ENCODE results near the gene XBP1. TPM values are rescaled to one million over a fixed set of nuclear protein-coding genes. Genes with fewer than 3 reads are reported as not detected.

Gene XBP1
- total and polyA plus RNA-seq, 2 of the 13 experiments (the other 11 are each of a cell fraction or from before 2014, with no cell fraction given): 416 to 427 TPM

DNA sequence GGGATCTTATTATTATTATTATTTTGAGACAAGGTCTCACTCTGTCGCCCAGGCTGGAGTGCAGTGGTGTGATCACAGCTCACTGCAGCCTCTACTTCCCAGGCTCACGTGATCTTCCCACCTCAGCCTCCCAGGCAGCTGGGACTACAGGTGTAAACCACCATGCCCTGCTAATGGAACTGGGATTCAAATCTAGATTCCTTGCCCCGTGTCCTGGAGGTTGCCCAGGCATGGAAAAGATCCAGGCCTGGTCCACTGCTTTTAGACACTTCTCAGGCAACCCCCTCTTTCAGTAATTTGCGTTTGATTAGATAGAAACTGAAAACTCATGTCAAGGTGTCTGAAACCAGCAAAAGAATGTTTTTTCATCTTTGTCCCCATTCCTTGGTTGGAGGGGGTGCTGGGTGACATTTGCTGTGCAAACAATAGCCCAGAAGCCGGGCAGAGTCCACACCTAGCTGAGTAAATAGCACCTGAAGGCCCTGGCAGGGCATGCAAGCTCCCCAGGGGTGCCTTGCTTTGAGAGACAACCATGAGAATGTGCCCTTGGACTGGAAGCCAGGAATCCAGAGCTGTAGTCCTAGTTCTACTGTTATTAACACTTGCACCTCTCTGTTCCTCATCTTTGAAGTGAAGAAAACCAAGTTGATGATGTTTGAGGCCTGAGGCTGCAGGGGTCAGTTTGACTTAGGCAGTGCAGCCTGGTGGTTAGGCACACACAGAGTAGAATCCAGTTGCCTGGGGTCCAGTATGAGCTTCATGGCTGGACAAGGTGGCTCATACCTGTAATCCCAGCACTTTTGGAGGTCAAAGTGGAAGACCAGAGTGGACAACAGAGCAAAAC lies 19.1 kb upstream of the XBP1 start (continued):
- peak; percentile 86 for TF ChIP-seq SOX5 (CRISPR knock-in tag; IDR thresholded peaks at IDR 0.05; ENCODE audit: borderline replicate concordance)
- 0 out of 2 replicates have a peak, but pooled peaks have one; percentile 45 for TF ChIP-seq NCOA1 (CRISPR knock-in tag; IDR thresholded peaks at IDR 0.05)
- TF ChIP-seq, protein P1, sequence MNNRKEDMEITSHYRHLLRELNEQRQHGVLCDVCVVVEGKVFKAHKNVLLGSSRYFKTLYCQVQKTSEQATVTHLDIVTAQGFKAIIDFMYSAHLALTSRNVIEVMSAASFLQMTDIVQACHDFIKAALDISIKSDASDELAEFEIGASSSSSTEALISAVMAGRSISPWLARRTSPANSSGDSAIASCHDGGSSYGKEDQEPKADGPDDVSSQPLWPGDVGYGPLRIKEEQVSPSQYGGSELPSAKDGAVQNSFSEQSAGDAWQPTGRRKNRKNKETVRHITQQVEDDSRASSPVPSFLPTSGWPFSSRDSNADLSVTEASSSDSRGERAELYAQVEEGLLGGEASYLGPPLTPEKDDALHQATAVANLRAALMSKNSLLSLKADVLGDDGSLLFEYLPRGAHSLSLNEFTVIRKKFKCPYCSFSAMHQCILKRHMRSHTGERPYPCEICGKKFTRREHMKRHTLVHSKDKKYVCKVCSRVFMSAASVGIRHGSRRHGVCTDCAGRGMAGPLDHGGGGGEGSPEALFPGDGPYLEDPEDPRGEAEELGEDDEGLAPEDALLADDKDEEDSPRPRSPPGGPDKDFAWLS (CRISPR knock-in tag; IDR thresholded peaks at IDR 0.05; ENCODE audit: borderline replicate concordance): no peak
- no peak for TF ChIP-seq SNAI1 (CRISPR knock-in tag; IDR thresholded peaks at IDR 0.05; ENCODE audit: borderline replicate concordance)
- no peak for TF ChIP-seq TBL1XR1 (IDR thresholded peaks at IDR 0.05; ENCODE audit: borderline replicate concordance, low read length, partially characterized antibody)
- TF ChIP-seq MED8 (CRISPR knock-in tag; IDR thresholded peaks at IDR 0.05; ENCODE audit: insufficient replicate concordance): peak; percentile 48
- peak; percentile 64 for TF ChIP-seq IRF2 (CRISPR knock-in tag; IDR thresholded peaks at IDR 0.05)
- TF ChIP-seq THAP11 (CRISPR knock-in tag; IDR thresholded peaks at IDR 0.05): peak; percentile 59; the same call in 1 of the 2 replicates
- TF ChIP-seq HIVEP1 (CRISPR knock-in tag; IDR thresholded peaks at IDR 0.05): no peak
- no peak for TF ChIP-seq AKAP8 (CRISPR knock-in tag; IDR thresholded peaks at IDR 0.05)
- TF ChIP-seq, protein P2, sequence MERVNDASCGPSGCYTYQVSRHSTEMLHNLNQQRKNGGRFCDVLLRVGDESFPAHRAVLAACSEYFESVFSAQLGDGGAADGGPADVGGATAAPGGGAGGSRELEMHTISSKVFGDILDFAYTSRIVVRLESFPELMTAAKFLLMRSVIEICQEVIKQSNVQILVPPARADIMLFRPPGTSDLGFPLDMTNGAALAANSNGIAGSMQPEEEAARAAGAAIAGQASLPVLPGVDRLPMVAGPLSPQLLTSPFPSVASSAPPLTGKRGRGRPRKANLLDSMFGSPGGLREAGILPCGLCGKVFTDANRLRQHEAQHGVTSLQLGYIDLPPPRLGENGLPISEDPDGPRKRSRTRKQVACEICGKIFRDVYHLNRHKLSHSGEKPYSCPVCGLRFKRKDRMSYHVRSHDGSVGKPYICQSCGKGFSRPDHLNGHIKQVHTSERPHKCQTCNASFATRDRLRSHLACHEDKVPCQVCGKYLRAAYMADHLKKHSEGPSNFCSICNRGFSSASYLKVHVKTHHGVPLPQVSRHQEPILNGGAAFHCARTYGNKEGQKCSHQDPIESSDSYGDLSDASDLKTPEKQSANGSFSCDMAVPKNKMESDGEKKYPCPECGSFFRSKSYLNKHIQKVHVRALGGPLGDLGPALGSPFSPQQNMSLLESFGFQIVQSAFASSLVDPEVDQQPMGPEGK (CRISPR knock-in tag; IDR thresholded peaks at IDR 0.05): peak; percentile 91
- no peak for TF ChIP-seq SMARCE1 (IDR thresholded peaks at IDR 0.05; ENCODE audit: borderline replicate concordance)
- 0 out of 2 replicates have a peak, but pooled peaks have one; percentile 63 for TF ChIP-seq MEIS2 (CRISPR knock-in tag; IDR thresholded peaks at IDR 0.05)
- TF ChIP-seq, protein P3, sequence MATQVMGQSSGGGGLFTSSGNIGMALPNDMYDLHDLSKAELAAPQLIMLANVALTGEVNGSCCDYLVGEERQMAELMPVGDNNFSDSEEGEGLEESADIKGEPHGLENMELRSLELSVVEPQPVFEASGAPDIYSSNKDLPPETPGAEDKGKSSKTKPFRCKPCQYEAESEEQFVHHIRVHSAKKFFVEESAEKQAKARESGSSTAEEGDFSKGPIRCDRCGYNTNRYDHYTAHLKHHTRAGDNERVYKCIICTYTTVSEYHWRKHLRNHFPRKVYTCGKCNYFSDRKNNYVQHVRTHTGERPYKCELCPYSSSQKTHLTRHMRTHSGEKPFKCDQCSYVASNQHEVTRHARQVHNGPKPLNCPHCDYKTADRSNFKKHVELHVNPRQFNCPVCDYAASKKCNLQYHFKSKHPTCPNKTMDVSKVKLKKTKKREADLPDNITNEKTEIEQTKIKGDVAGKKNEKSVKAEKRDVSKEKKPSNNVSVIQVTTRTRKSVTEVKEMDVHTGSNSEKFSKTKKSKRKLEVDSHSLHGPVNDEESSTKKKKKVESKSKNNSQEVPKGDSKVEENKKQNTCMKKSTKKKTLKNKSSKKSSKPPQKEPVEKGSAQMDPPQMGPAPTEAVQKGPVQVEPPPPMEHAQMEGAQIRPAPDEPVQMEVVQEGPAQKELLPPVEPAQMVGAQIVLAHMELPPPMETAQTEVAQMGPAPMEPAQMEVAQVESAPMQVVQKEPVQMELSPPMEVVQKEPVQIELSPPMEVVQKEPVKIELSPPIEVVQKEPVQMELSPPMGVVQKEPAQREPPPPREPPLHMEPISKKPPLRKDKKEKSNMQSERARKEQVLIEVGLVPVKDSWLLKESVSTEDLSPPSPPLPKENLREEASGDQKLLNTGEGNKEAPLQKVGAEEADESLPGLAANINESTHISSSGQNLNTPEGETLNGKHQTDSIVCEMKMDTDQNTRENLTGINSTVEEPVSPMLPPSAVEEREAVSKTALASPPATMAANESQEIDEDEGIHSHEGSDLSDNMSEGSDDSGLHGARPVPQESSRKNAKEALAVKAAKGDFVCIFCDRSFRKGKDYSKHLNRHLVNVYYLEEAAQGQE (IDR thresholded peaks at IDR 0.05; ENCODE audit: borderline replicate concordance in 1 of 2, low read depth in 1 of 2, low read length in 2 of 2): peak in 1 of 2 experiments; percentile 54; a peak in 1 of 4 replicates
- TF ChIP-seq GATAD2A (CRISPR knock-in tag; IDR thresholded peaks at IDR 0.05): peak; percentile 96

Measured in HepG2 (cell line).